KMS-11 (cell line): ENCODE data around the gene KDM5A.

Experiments used
- H2AFZ ChIP-seq: fragments of 200-600 bp; sonication (generic); 2 replicates; pipeline ENCODE4 v1.6.1; 2016; ENCODE audit warnings: antibody characterized with exemption, mixed run types, low read depth
- H3K27ac ChIP-seq: fragments of 200-600 bp; sonication (generic); 2 replicates; pipeline ENCODE4 v1.6.1; 2016; ENCODE audit warnings: mild to moderate bottlenecking, mixed run types
- H3K27me3 ChIP-seq: fragments of 200-600 bp; sonication (generic); 2 replicates; pipeline ENCODE4 v1.6.1; 2017; ENCODE audit warnings: mild to moderate bottlenecking, low read depth, mixed run types, moderate library complexity; ENCODE audit not compliant: insufficient read depth
- H3K36me3 ChIP-seq: fragments of 200-600 bp; sonication (generic); 2 replicates; pipeline ENCODE4 v1.6.1; 2017; ENCODE audit warnings: mild to moderate bottlenecking, mixed run types; ENCODE audit not compliant: insufficient read depth
- H3K4me1 ChIP-seq: fragments of 200-600 bp; sonication (generic); 2 replicates; pipeline ENCODE4 v1.6.1; 2016; ENCODE audit warnings: mild to moderate bottlenecking, low read depth, mixed run types; ENCODE audit not compliant: poor library complexity, severe bottlenecking
- H3K4me2 ChIP-seq: fragments of 200-600 bp; sonication (generic); 2 replicates; pipeline ENCODE4 v1.7.0; 2016; ENCODE audit warnings: mild to moderate bottlenecking, mixed run types
- H3K4me3 ChIP-seq: fragments of 200-600 bp; sonication (generic); IDR thresholded peaks from 2 replicates; pipeline ENCODE4 v1.6.1; 2017; ENCODE audit warnings: low read depth, low read length, mixed read lengths; ENCODE audit not compliant: insufficient read depth
- H3K79me2 ChIP-seq: fragments of 200-600 bp; sonication (generic); 2 replicates; pipeline ENCODE4 v1.6.1; 2016; ENCODE audit warnings: low read depth, mixed run types; ENCODE audit not compliant: insufficient read depth
- H3K9ac ChIP-seq: fragments of 200-600 bp; sonication (generic); 2 replicates; pipeline ENCODE4 v1.6.1; 2016; ENCODE audit warnings: mild to moderate bottlenecking, mixed run types
- H4K20me1 ChIP-seq: fragments of 200-600 bp; sonication (generic); 2 replicates; pipeline ENCODE4 v1.6.1; 2016; ENCODE audit warnings: mild to moderate bottlenecking, mixed run types; ENCODE audit not compliant: insufficient read depth
- TF ChIP-seq, protein P1 (sequence below): fragments of 200-600 bp; sonication (generic); conservative IDR thresholded peaks from 2 replicates; pipeline ENCODE4 v1.6.1; 2017; ENCODE audit warnings: low read depth, mild to moderate bottlenecking, antibody characterized with exemption, low read length, moderate library complexity, mixed read lengths

Gene KDM5A

DNA sequence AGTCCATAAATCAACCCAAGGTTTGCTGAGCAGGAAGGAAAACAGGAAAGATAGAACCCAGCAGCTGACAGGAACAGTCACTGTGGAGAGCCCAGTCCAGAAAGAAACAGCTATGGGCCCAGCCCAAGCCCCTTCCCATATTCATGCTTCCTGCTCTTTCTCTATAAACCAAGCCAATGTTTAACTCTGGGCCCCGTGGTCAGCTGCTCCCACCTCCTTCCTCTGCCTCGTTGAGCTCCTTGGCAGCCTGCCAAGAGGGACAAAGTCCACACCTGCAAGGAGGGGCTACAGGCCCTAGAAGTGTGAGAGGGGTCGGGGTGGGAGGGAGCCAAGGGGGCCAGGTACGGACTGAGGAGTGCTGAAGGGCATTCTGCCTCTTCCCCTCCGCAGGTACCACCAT, 136.5 kb downstream of the KDM5A start:
- Histone ChIP-seq H3K27me3 (no peaks in the 10 kb centered on the region), H3K36me3 (no peaks in the 10 kb centered on the region), H2AFZ (no peak overlapping the region), H4K20me1 (no peaks in the 10 kb centered on the region), H3K9ac (no peak overlapping the region), H3K79me2 (no peaks in the 10 kb centered on the region), H3K4me3 (no peak overlapping the region), H3K4me1 (no peaks in the 10 kb centered on the region), H3K27ac (no peak overlapping the region), H3K4me2 (no peak overlapping the region)
- TF ChIP-seq, protein P1, sequence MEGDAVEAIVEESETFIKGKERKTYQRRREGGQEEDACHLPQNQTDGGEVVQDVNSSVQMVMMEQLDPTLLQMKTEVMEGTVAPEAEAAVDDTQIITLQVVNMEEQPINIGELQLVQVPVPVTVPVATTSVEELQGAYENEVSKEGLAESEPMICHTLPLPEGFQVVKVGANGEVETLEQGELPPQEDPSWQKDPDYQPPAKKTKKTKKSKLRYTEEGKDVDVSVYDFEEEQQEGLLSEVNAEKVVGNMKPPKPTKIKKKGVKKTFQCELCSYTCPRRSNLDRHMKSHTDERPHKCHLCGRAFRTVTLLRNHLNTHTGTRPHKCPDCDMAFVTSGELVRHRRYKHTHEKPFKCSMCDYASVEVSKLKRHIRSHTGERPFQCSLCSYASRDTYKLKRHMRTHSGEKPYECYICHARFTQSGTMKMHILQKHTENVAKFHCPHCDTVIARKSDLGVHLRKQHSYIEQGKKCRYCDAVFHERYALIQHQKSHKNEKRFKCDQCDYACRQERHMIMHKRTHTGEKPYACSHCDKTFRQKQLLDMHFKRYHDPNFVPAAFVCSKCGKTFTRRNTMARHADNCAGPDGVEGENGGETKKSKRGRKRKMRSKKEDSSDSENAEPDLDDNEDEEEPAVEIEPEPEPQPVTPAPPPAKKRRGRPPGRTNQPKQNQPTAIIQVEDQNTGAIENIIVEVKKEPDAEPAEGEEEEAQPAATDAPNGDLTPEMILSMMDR = no peak

- Histone ChIP-seq H4K20me1 (no peaks in the 10 kb centered on the region), H3K36me3 (no peaks in the 10 kb centered on the region), H3K4me3 (no peak overlapping the region), H3K79me2 (no peaks in the 10 kb centered on the region), H3K9ac (no peak overlapping the region), H3K27me3 (no peaks in the 10 kb centered on the region), H3K4me1 (no peaks in the 10 kb centered on the region), H2AFZ (no peak overlapping the region), H3K4me2 (no peak overlapping the region), H3K27ac (no peak overlapping the region)
- TF ChIP-seq, protein P1 = no peak
These were observed 141.8 kb downstream of the KDM5A start for GRCh38 chr12:247271-247670.

GRCh38 chr12:243381-243780, 145.7 kb downstream of the KDM5A start:
- Histone ChIP-seq H3K4me2 (no peak overlapping the region), H3K4me1 (no peaks in the 10 kb centered on the region), H3K79me2 (no peaks in the 10 kb centered on the region), H3K4me3 (no peak overlapping the region), H4K20me1 (no peaks in the 10 kb centered on the region), H3K27me3 (no peaks in the 10 kb centered on the region), H3K27ac (no peak overlapping the region), H3K36me3 (no peaks in the 10 kb centered on the region), H3K9ac (no peak overlapping the region), H2AFZ (no peak overlapping the region)
- TF ChIP-seq, protein P1 = no peak

GRCh38 chr12:242496-242895, 146.6 kb downstream of the KDM5A start:
- no peaks in the 10 kb centered on the region for H3K79me2 ChIP-seq
- TF ChIP-seq, protein P1 = no peak
- H4K20me1 ChIP-seq = no peaks in the 10 kb centered on the region
- no peak overlapping the region for H3K4me3 ChIP-seq
- no peak overlapping the region for H3K27ac ChIP-seq
- no peaks in the 10 kb centered on the region for H3K27me3 ChIP-seq
- no peak overlapping the region for H3K4me2 ChIP-seq
- no peaks in the 10 kb centered on the region for H3K4me1 ChIP-seq
- H3K36me3 ChIP-seq = no peaks in the 10 kb centered on the region
- no peak overlapping the region for H2AFZ ChIP-seq
- no peak overlapping the region for H3K9ac ChIP-seq

- TF ChIP-seq, protein P1 = no peak
- H2AFZ ChIP-seq = no peak overlapping the region
- no peaks in the 10 kb centered on the region for H3K79me2 ChIP-seq
- H4K20me1 ChIP-seq = no peaks in the 10 kb centered on the region
- H3K36me3 ChIP-seq = no peaks in the 10 kb centered on the region
- H3K4me3 ChIP-seq = no peak overlapping the region
- H3K4me2 ChIP-seq = no peak overlapping the region
- no peak overlapping the region for H3K27ac ChIP-seq
- H3K4me1 ChIP-seq = no peaks in the 10 kb centered on the region
- H3K9ac ChIP-seq = no peak overlapping the region
- no peaks in the 10 kb centered on the region for H3K27me3 ChIP-seq
These were observed 147.9 kb downstream of the KDM5A start for GRCh38 chr12:241266-241665.
